ENCODE data around the gene LRRC59. TPM values are rescaled to one million over a fixed set of nuclear protein-coding genes. Genes with fewer than 3 reads are reported as not detected.

LRRC59 gene
- total and polyA plus RNA-seq, 2 of the 13 experiments (the other 11 are each of a cell fraction or from before 2014, with no cell fraction given) = 87.3 to 222 TPM

- no TSS peak for BruUV-seq (replicated peaks)
- DNase-seq (ENCODE audit: low spot score) = no peak
- H3K4me3 ChIP-seq (replicated peaks in 1 of 3; ENCODE audit: insufficient read depth in 1 of 3, low read depth in 2 of 3, low read length in 3 of 3) = peak overlapping the region; percentile 91 to 98 (median 93)
- peaks cover 39% of the 10 kb centered on the region for H3K79me2 ChIP-seq (ENCODE audit: insufficient read depth, low read length)
- no peak for ATAC-seq
- no peaks in the 10 kb centered on the region for H4K20me1 ChIP-seq (ENCODE audit: insufficient read depth, low read length)
- FAIRE-seq = peak; percentile 4
- 0 out of 2 replicates have a peak, but pooled peaks have one; percentile 1 for TF ChIP-seq ZNF292 (CRISPR knock-in tag; IDR thresholded peaks at IDR 0.05; ENCODE audit: borderline replicate concordance, low read depth)
- TF ChIP-seq FOXK1 (CRISPR knock-in tag; IDR thresholded peaks at IDR 0.05; ENCODE audit: borderline replicate concordance, low read depth) = no peak
- TF ChIP-seq DRAP1 (CRISPR knock-in tag; IDR thresholded peaks at IDR 0.05) = no peak
- TF ChIP-seq SIN3B (IDR thresholded peaks at IDR 0.05; ENCODE audit: low read length) = no peak
- no peak for TF ChIP-seq ATF7 (IDR thresholded peaks at IDR 0.05)
- no peak for TF ChIP-seq ATF7 (CRISPR knock-in tag; IDR thresholded peaks at IDR 0.05)
- TF ChIP-seq ZNF644 (CRISPR knock-in tag; IDR thresholded peaks at IDR 0.05; ENCODE audit: low read depth) = no peak
- 0 out of 2 replicates have a peak, but pooled peaks have one; percentile 3 for TF ChIP-seq CREB3 (CRISPR knock-in tag; IDR thresholded peaks at IDR 0.05)
- TF ChIP-seq ZNF337 (CRISPR knock-in tag; IDR thresholded peaks at IDR 0.05; ENCODE audit: borderline replicate concordance, low read depth) = 0 out of 2 replicates have a peak, but pooled peaks have one; percentile 10
- TF ChIP-seq ZNF580 (CRISPR knock-in tag; IDR thresholded peaks at IDR 0.05; ENCODE audit: borderline replicate concordance, low read depth) = no peak
- TF ChIP-seq ZNF7 (CRISPR knock-in tag; IDR thresholded peaks at IDR 0.05) = no peak
- TF ChIP-seq ZNF276 (CRISPR knock-in tag; IDR thresholded peaks at IDR 0.05; ENCODE audit: low read depth) = no peak
- no peak for TF ChIP-seq NONO (IDR thresholded peaks at IDR 0.05)
- TF ChIP-seq NONO (CRISPR knock-in tag; conservative IDR thresholded peaks at IDR 0.05) = no peak
- TF ChIP-seq DDIT3 (CRISPR knock-in tag; IDR thresholded peaks at IDR 0.05) = no peak
- TF ChIP-seq GLI4 (CRISPR knock-in tag; IDR thresholded peaks at IDR 0.05; ENCODE audit: borderline replicate concordance) = 0 out of 2 replicates have a peak, but pooled peaks have one; percentile 13
- TF ChIP-seq BATF2 (CRISPR knock-in tag; IDR thresholded peaks at IDR 0.05) = no peak
- no peak for TF ChIP-seq PRMT3 (CRISPR knock-in tag; IDR thresholded peaks at IDR 0.05; ENCODE audit: borderline replicate concordance, low read depth)
- no peaks in the 10 kb centered on the region; a peak in 1 of 5 replicates for H3K27me3 ChIP-seq (ENCODE audit: control insufficient read depth in 1 of 2, insufficient read depth in 2 of 2, low read length in 2 of 2)
- H3K9ac ChIP-seq (ENCODE audit: insufficient read depth, low read depth, low read length) = peak overlapping the region; percentile 92
- in situ Hi-C loops (cut with HindIII; ENCODE audit: extremely low pct_ligation_motif_present, low pct_unique_long_range_greater_than_20kb) (no loop called here), intact Hi-C loops (cut with micrococcal nuclease; ENCODE audit: unreplicated experiment) (no loop called here)
- peak overlapping the region; percentile 80 for H3K4me2 ChIP-seq (ENCODE audit: low read depth, low read length)
- no peaks in the 10 kb centered on the region for H3K9me3 ChIP-seq (ENCODE audit: low read length)
- H3K36me3 ChIP-seq (replicated peaks in 1 of 2; ENCODE audit: control insufficient read depth in 1 of 2, insufficient read depth in 2 of 2, low read length in 2 of 2) = peaks cover 16 to 26% of the 10 kb centered on the region in 2 experiments
- H3K27ac ChIP-seq (ENCODE audit: extremely low read length, insufficient read depth, low read length) = peak overlapping the region; percentile 87
- 48% methylated on average over 2 of the region's 2 CpGs for WGBS (ENCODE audit: low lambda C conversion rate)
- CTCF ChIA-PET (ENCODE audit: low intra/inter-chr PET ratio, low total read pairs) = no interaction called here
- no peak overlapping the region for H2AFZ ChIP-seq (ENCODE audit: low read length)
- peaks cover 29% of the 10 kb centered on the region for H3K4me1 ChIP-seq (ENCODE audit: insufficient read depth, low read length)
- POLR2A ChIA-PET = interaction anchor here (3.0 kb wide), 1 partner anchor 24 kb away, joined by 15 read pairs; the partner anchor contains the start of gene LRRC59
These were observed 23.6 kb downstream of the LRRC59 start for GRCh38 chr17:50373705-50374104.

Data from HepG2 (cell line).